HFF-Myc (cell line): Measurements from ENCODE around the gene FNDC1.
A peak's percentile ranks its signal among the peaks of the same experiment; 100 is the strongest.

Experiments used
- DNase-seq: peaks from one replicate; pipeline ENCODE4 v3.0.0-alpha.2; 2011; ENCODE audit warnings: low read depth; ENCODE audit errors: extremely low read depth
- H3K4me3 ChIP-seq: replicated peaks from 2 replicates; pipeline ENCODE4 v1.5.1; 2011; ENCODE audit warnings: low read depth, mild to moderate bottlenecking, control low read depth, low read length
- CTCF ChIP-seq: IDR thresholded peaks from 2 replicates; pipeline ENCODE4 v1.5.1; 2012; ENCODE audit warnings: mild to moderate bottlenecking, low read depth, low read length, control low read depth; ENCODE audit errors: missing control alignments

The FNDC1 gene

GRCh38 chr6:159127701-159128100, 41.5 kb upstream of the FNDC1 start:
- DNase-seq: no peak
- no peak for TF ChIP-seq CTCF
- no peak overlapping the region for H3K4me3 ChIP-seq

- TF ChIP-seq CTCF: no peak
- no peak for DNase-seq
- no peak overlapping the region for H3K4me3 ChIP-seq
Measured at GRCh38 chr6:159128978-159129377, 40.2 kb upstream of the FNDC1 start.

GRCh38 chr6:159130846-159131245, 38.4 kb upstream of the FNDC1 start:
- no peak for TF ChIP-seq CTCF
- DNase-seq: no peak
- H3K4me3 ChIP-seq: no peak overlapping the region

DNA sequence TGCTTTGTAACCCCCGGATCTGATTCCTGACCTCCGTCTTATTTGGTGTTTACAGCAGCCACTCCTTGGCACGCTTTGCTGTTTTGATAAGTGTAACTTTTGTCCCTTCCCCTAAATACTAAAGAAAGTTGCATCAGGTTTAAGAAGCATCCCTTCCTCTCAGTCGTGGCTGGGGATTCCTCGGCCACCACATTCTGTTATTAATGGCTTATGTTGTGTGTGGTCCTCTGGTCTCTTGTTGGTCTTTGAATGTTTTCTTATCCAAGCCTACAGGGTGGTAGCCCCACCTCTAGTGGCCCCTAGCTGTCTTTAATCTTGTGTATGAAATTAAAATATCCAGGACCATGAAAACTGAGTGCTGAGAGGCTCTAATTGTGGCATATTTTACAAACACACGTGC, 37.5 kb upstream of the FNDC1 start:
- H3K4me3 ChIP-seq: no peak overlapping the region
- TF ChIP-seq CTCF: no peak
- DNase-seq: no peak

DNA sequence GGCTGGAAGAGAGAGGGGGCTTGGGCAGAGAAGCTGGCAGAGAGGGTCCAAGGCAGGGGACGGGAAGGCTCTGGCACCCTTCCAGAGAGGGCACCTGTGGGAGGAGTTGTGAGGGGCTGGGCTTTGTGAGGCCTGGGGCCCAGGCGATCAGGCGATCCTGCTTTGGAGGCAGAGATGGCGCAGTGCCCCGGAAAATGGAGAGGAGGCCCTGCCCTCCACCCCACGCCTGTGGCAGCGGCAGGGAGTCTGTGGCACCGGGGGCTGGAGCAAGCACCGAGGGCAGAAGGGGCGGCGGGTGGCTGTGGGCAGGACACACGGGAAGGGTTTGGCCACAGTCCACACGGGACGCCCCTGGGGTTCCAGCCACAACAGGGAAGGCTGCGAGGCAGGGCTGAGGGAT, 36.5 kb upstream of the FNDC1 start:
- no peak for TF ChIP-seq CTCF
- no peak for DNase-seq
- no peak overlapping the region for H3K4me3 ChIP-seq

DNA sequence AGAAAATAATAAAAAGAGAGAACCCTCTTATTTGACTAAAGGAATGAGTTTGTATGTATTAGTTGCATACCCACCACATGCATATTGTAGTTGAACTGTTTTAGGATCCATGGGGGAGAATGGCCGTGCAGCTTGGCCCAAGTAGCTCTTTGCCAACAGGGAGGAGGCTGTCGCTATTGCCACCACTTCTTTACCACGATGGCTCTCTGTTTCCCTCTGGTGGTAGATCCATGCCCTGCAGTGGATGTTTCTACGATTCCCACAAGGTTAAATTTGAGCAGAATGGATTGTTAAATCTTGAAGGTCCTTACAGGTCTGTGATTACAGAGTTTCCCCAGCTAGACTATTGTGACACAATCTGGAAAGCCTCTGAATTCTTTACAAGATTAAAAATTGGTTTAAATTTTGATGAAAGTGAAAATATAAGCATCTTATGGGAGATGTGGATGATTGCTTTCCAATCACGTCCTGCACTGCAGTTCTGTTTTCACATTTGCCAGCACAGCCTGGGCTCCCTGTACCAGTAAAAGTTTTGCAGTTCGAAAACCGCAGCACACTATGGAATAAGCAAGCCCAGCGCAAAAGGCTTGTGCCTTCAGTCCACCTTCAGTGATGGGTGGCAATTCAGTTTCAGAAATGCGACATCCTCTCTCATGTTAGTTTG, 34.4 kb upstream of the FNDC1 start:
- peak; percentile 32 for DNase-seq
- TF ChIP-seq CTCF: peak; percentile 98

GRCh38 chr6:159137676-159138075, 31.5 kb upstream of the FNDC1 start:
- no peak for TF ChIP-seq CTCF
- DNase-seq: no peak
- no peak overlapping the region for H3K4me3 ChIP-seq

More for the DNA sequence above, 34.4 kb upstream of the FNDC1 start:
- H3K4me3 ChIP-seq: no peak overlapping the region
